Measurements from ENCODE around the gene ZNF606.

ZNF606 gene

GRCh38 chr19:58040751-58041525, 38.3 kb upstream of the ZNF606 start:
- Histone ChIP-seq H3K4me3 (ENCODE audit: low read depth, low read length) (no peak overlapping the region), H4K8ac (ENCODE audit: low read depth, low read length) (no peak overlapping the region), H2AFZ (ENCODE audit: insufficient read depth, low read length, poor library complexity) (no peak overlapping the region), H3K79me1 (ENCODE audit: low read length) (no peaks in the 10 kb centered on the region), H3K9me3 (ENCODE audit: insufficient read depth, low read depth, low read length) (peaks cover 40% of the 10 kb centered on the region), H4K12ac (ENCODE audit: low read depth, low read length) (no peak overlapping the region), H2BK120ac (ENCODE audit: insufficient read depth, low read length, poor library complexity) (no peak overlapping the region), H3K23ac (ENCODE audit: low read length) (no peak overlapping the region), H3K14ac (ENCODE audit: low read length) (no peak overlapping the region), H3K4me1 (ENCODE audit: control insufficient read depth in 1 of 2, insufficient read depth in 2 of 2, low read length in 2 of 2) (no peaks in the 10 kb centered on the region), H3K9ac (ENCODE audit: low read length) (no peak overlapping the region), H2BK12ac (ENCODE audit: low read length) (no peak overlapping the region), H3K4ac (ENCODE audit: low read depth, low read length) (no peak overlapping the region), H3K36me3 (ENCODE audit: control insufficient read depth in 1 of 2, insufficient read depth in 2 of 2, low read length in 2 of 2) (no peaks in the 10 kb centered on the region), H3K4me2 (ENCODE audit: low read length) (no peak overlapping the region), H4K91ac (ENCODE audit: low read depth, low read length) (no peak overlapping the region), H3K27ac (ENCODE audit: low read depth, low read length) (no peak overlapping the region), H3K27me3 (ENCODE audit: insufficient read depth, low read length) (peaks cover 3% of the 10 kb centered on the region), H3K18ac (ENCODE audit: low read length) (no peak overlapping the region), H2AK5ac (ENCODE audit: low read length) (no peak overlapping the region), H2BK5ac (ENCODE audit: low read depth, low read length, poor library complexity) (no peak overlapping the region), H3K79me2 (ENCODE audit: control insufficient read depth, insufficient read depth, low read length, poor library complexity) (no peaks in the 10 kb centered on the region)
- no CpG with 5 or more reads among the region's 21 CpGs for WGBS (ENCODE audit: extremely low coverage, insufficient coverage, insufficient read length)
- DNase-seq: no peak

GRCh38 chr19:58038688-58039204, 36.1 kb upstream of the ZNF606 start:
- H2BK5ac ChIP-seq (ENCODE audit: low read depth, low read length, poor library complexity): no peak overlapping the region
- H3K4me2 ChIP-seq (ENCODE audit: low read length): no peak overlapping the region
- no peak overlapping the region for H2AK5ac ChIP-seq (ENCODE audit: low read length)
- no peaks in the 10 kb centered on the region for H3K4me1 ChIP-seq (ENCODE audit: control insufficient read depth in 1 of 2, insufficient read depth in 2 of 2, low read length in 2 of 2)
- no peaks in the 10 kb centered on the region for H3K79me1 ChIP-seq (ENCODE audit: low read length)
- H2BK12ac ChIP-seq (ENCODE audit: low read length): no peak overlapping the region
- no peak overlapping the region for H3K9ac ChIP-seq (ENCODE audit: low read length)
- H4K12ac ChIP-seq (ENCODE audit: low read depth, low read length): no peak overlapping the region
- no peak overlapping the region for H2AFZ ChIP-seq (ENCODE audit: insufficient read depth, low read length, poor library complexity)
- no peak overlapping the region for H3K14ac ChIP-seq (ENCODE audit: low read length)
- no peak overlapping the region for H4K8ac ChIP-seq (ENCODE audit: low read depth, low read length)
- H3K27ac ChIP-seq (ENCODE audit: low read depth, low read length): no peak overlapping the region
- no peak for DNase-seq
- WGBS (ENCODE audit: extremely low coverage, insufficient coverage, insufficient read length): no CpG with 5 or more reads among the region's 8 CpGs
- H2BK120ac ChIP-seq (ENCODE audit: insufficient read depth, low read length, poor library complexity): no peak overlapping the region
- H3K79me2 ChIP-seq (ENCODE audit: control insufficient read depth, insufficient read depth, low read length, poor library complexity): no peaks in the 10 kb centered on the region
- no peaks in the 10 kb centered on the region for H3K36me3 ChIP-seq (ENCODE audit: control insufficient read depth in 1 of 2, insufficient read depth in 2 of 2, low read length in 2 of 2)
- H3K18ac ChIP-seq (ENCODE audit: low read length): no peak overlapping the region
- peaks cover 25% of the 10 kb centered on the region for H3K9me3 ChIP-seq (ENCODE audit: insufficient read depth, low read depth, low read length)
- H3K4ac ChIP-seq (ENCODE audit: low read depth, low read length): no peak overlapping the region
- peaks cover 6% of the 10 kb centered on the region for H3K27me3 ChIP-seq (ENCODE audit: insufficient read depth, low read length)
- H4K91ac ChIP-seq (ENCODE audit: low read depth, low read length): no peak overlapping the region
- no peak overlapping the region for H3K4me3 ChIP-seq (ENCODE audit: low read depth, low read length)
- no peak overlapping the region for H3K23ac ChIP-seq (ENCODE audit: low read length)

GRCh38 chr19:58037927-58038687, 35.5 kb upstream of the ZNF606 start:
- H3K79me2 ChIP-seq (ENCODE audit: control insufficient read depth, insufficient read depth, low read length, poor library complexity): no peaks in the 10 kb centered on the region
- H3K4me3 ChIP-seq (ENCODE audit: low read depth, low read length): no peak overlapping the region
- no peak overlapping the region for H2AK5ac ChIP-seq (ENCODE audit: low read length)
- peaks cover 25% of the 10 kb centered on the region for H3K9me3 ChIP-seq (ENCODE audit: insufficient read depth, low read depth, low read length)
- H2AFZ ChIP-seq (ENCODE audit: insufficient read depth, low read length, poor library complexity): no peak overlapping the region
- H3K36me3 ChIP-seq (ENCODE audit: control insufficient read depth in 1 of 2, insufficient read depth in 2 of 2, low read length in 2 of 2): no peaks in the 10 kb centered on the region
- no peak overlapping the region for H3K4ac ChIP-seq (ENCODE audit: low read depth, low read length)
- no peak overlapping the region for H2BK12ac ChIP-seq (ENCODE audit: low read length)
- no peak overlapping the region for H4K8ac ChIP-seq (ENCODE audit: low read depth, low read length)
- no peak overlapping the region for H3K18ac ChIP-seq (ENCODE audit: low read length)
- no peak overlapping the region for H3K9ac ChIP-seq (ENCODE audit: low read length)
- H3K79me1 ChIP-seq (ENCODE audit: low read length): no peaks in the 10 kb centered on the region
- no peak overlapping the region for H4K91ac ChIP-seq (ENCODE audit: low read depth, low read length)
- no peak overlapping the region for H3K23ac ChIP-seq (ENCODE audit: low read length)
- no peak overlapping the region for H3K14ac ChIP-seq (ENCODE audit: low read length)
- H2BK5ac ChIP-seq (ENCODE audit: low read depth, low read length, poor library complexity): no peak overlapping the region
- no peak for DNase-seq
- H3K4me1 ChIP-seq (ENCODE audit: control insufficient read depth in 1 of 2, insufficient read depth in 2 of 2, low read length in 2 of 2): no peaks in the 10 kb centered on the region
- H3K27me3 ChIP-seq (ENCODE audit: insufficient read depth, low read length): peaks cover 6% of the 10 kb centered on the region
- no peak overlapping the region for H4K12ac ChIP-seq (ENCODE audit: low read depth, low read length)
- no CpG with 5 or more reads among the region's 44 CpGs for WGBS (ENCODE audit: extremely low coverage, insufficient coverage, insufficient read length)
- H2BK120ac ChIP-seq (ENCODE audit: insufficient read depth, low read length, poor library complexity): no peak overlapping the region
- no peak overlapping the region for H3K27ac ChIP-seq (ENCODE audit: low read depth, low read length)
- H3K4me2 ChIP-seq (ENCODE audit: low read length): no peak overlapping the region

GRCh38 chr19:58035863-58036262, 33.2 kb upstream of the ZNF606 start:
- no peak overlapping the region for H3K23ac ChIP-seq (ENCODE audit: low read length)
- no peak overlapping the region for H2BK5ac ChIP-seq (ENCODE audit: low read depth, low read length, poor library complexity)
- no peaks in the 10 kb centered on the region for H3K79me1 ChIP-seq (ENCODE audit: low read length)
- no peak overlapping the region for H2AFZ ChIP-seq (ENCODE audit: insufficient read depth, low read length, poor library complexity)
- no CpG with 5 or more reads among the region's 8 CpGs for WGBS (ENCODE audit: extremely low coverage, insufficient coverage, insufficient read length)
- H2AK5ac ChIP-seq (ENCODE audit: low read length): no peak overlapping the region
- H4K8ac ChIP-seq (ENCODE audit: low read depth, low read length): no peak overlapping the region
- peaks cover 3% of the 10 kb centered on the region for H3K27me3 ChIP-seq (ENCODE audit: insufficient read depth, low read length)
- no peak overlapping the region for H3K4me2 ChIP-seq (ENCODE audit: low read length)
- H4K12ac ChIP-seq (ENCODE audit: low read depth, low read length): no peak overlapping the region
- DNase-seq: no peak
- no peaks in the 10 kb centered on the region for H3K79me2 ChIP-seq (ENCODE audit: control insufficient read depth, insufficient read depth, low read length, poor library complexity)
- H3K9ac ChIP-seq (ENCODE audit: low read length): no peak overlapping the region
- H3K4ac ChIP-seq (ENCODE audit: low read depth, low read length): no peak overlapping the region
- H3K14ac ChIP-seq (ENCODE audit: low read length): no peak overlapping the region
- peaks cover 14% of the 10 kb centered on the region for H3K9me3 ChIP-seq (ENCODE audit: insufficient read depth, low read depth, low read length)
- no peak overlapping the region for H3K27ac ChIP-seq (ENCODE audit: low read depth, low read length)
- no peak overlapping the region for H2BK120ac ChIP-seq (ENCODE audit: insufficient read depth, low read length, poor library complexity)
- H3K4me1 ChIP-seq (ENCODE audit: control insufficient read depth in 1 of 2, insufficient read depth in 2 of 2, low read length in 2 of 2): no peaks in the 10 kb centered on the region
- no peak overlapping the region for H2BK12ac ChIP-seq (ENCODE audit: low read length)
- H3K36me3 ChIP-seq (ENCODE audit: control insufficient read depth in 1 of 2, insufficient read depth in 2 of 2, low read length in 2 of 2): no peaks in the 10 kb centered on the region
- no peak overlapping the region for H3K18ac ChIP-seq (ENCODE audit: low read length)
- H3K4me3 ChIP-seq (ENCODE audit: low read depth, low read length): no peak overlapping the region
- no peak overlapping the region for H4K91ac ChIP-seq (ENCODE audit: low read depth, low read length)

Data from trophoblast cell (in vitro differentiated cells and primary cell).